A549 (cell line): Measurements from ENCODE around the gene POC1B. TPM values are rescaled to one million over a fixed set of nuclear protein-coding genes. Genes with fewer than 3 reads are reported as not detected.

Experiments used
- ATAC-seq, 2 experiments: fragments of 200-7000 bp in 1 of 2; fragments of >200 bp in 1 of 2; cut with Nextera tagmentation in 1 of 2; cut with Tn5 transposase in 1 of 2; 3 replicates each; pipeline versions ENCODE4 v1.8.0 to v1.9.1; 2018 to 2020; ENCODE audit warnings: mild to moderate bottlenecking in 1 of 2, moderate library complexity in 1 of 2
- CTCF ChIA-PET: fragments of 300-600 bp; sonication (Branson Sonifier 250); formaldehyde crosslinking; extraction: SDS; loops from one replicate; lab custom pipeline; 2021; ENCODE audit warnings: antibody characterized with exemption, inconsistent platforms; lab: Yijun Ruan, JAX
- POLR2A ChIA-PET: fragments of 350-600 bp; formaldehyde crosslinking; extraction: SDS; loops from one replicate; lab custom pipeline; 2021; ENCODE audit warnings: antibody characterized with exemption, inconsistent platforms; lab: Yijun Ruan, JAX
- DNase-seq, 2 experiments: peaks; one replicate each; pipeline versions ENCODE4 v3.0.0 to v3.0.0-alpha.2; 2011 to 2016; ENCODE audit warnings: low read depth in 1 of 2, low spot score in 1 of 2
- FAIRE-seq: peaks from 2 replicates; lab custom pipeline; 2011; peaks lifted over from hg19 to GRCh38; lab: Jason Lieb, UNC
- H3K27ac ChIP-seq, 2 experiments: fragments of >200 bp; sonication (Bioruptor Twin); formaldehyde crosslinking; 3 replicates each; pipeline ENCODE4 v1.5.1; 2016 to 2017
- H3K4me1 ChIP-seq: fragments of >200 bp; sonication (Bioruptor Twin); formaldehyde crosslinking; 3 replicates; pipeline ENCODE4 v1.6.1; 2016
- H3K4me2 ChIP-seq: fragments of >200 bp; sonication (Bioruptor Twin); formaldehyde crosslinking; 3 replicates; pipeline ENCODE4 v1.6.1; 2016
- H3K4me3 ChIP-seq: fragments of >200 bp; sonication (Bioruptor Twin); formaldehyde crosslinking; 3 replicates; pipeline ENCODE4 v1.5.1; 2016
- H3K9me3 ChIP-seq: fragments of >200 bp; sonication (Bioruptor Twin); formaldehyde crosslinking; 3 replicates; pipeline ENCODE4 v1.6.1; 2016
- BHLHE40 ChIP-seq: IDR thresholded peaks from 2 replicates; pipeline ENCODE4 v1.6.1; 2012; ENCODE audit warnings: low read depth, low read length, inconsistent platforms
- CBX8 ChIP-seq: fragments of 200-600 bp; sonication (generic); IDR thresholded peaks from 2 replicates; pipeline ENCODE4 v1.6.1; 2016
- EHF ChIP-seq: fragments of 250-450 bp; sonication (Bioruptor Pico); IDR thresholded peaks from 2 replicates; pipeline ENCODE4 v1.5.0; 2020; ENCODE audit warnings: mild to moderate bottlenecking
- EHMT2 ChIP-seq: fragments of 200-600 bp; sonication (generic); IDR thresholded peaks from 2 replicates; pipeline ENCODE4 v1.6.1; 2016; ENCODE audit warnings: antibody characterized with exemption, low read depth, mild to moderate bottlenecking, moderate library complexity
- ELK1 ChIP-seq: fragments of 150-350 bp; IDR thresholded peaks from 2 replicates; pipeline ENCODE4 v1.6.1; 2014; ENCODE audit warnings: low read depth, mild to moderate bottlenecking, low read length
- EP300 ChIP-seq, 2 experiments: fragments of >200 bp; sonication (Bioruptor Twin); formaldehyde crosslinking; IDR thresholded peaks; 2 replicates in 1 of 2; 3 replicates in 1 of 2; pipeline ENCODE4 v1.6.1; 2016 to 2017
- ESRRA ChIP-seq: fragments of 150-350 bp; IDR thresholded peaks from 2 replicates; pipeline ENCODE4 v1.6.1; 2014; ENCODE audit warnings: mild to moderate bottlenecking, low read length, borderline replicate concordance
- FOSB ChIP-seq: fragments of 250-450 bp; sonication (Bioruptor Pico); IDR thresholded peaks from 2 replicates; pipeline ENCODE4 v1.5.0; 2020; ENCODE audit warnings: mild to moderate bottlenecking, moderate library complexity
- FOSL2 ChIP-seq, 2 experiments: fragments of 450-650 bp in 1 of 2; fragments of >200 bp in 1 of 2; sonication (Bioruptor Twin) in 1 of 2; formaldehyde crosslinking; IDR thresholded peaks; 2 replicates each; pipeline versions ENCODE4 v1.5.0 to v1.6.1; 2016 to 2020; ENCODE audit warnings: mild to moderate bottlenecking in 1 of 2, moderate library complexity in 1 of 2
- HES2 ChIP-seq: fragments of >200 bp; sonication (Bioruptor Twin); formaldehyde crosslinking; IDR thresholded peaks from 2 replicates; pipeline ENCODE4 v1.6.1; 2016
- HEYL ChIP-seq: fragments of 250-450 bp; sonication (Bioruptor Pico); IDR thresholded peaks from 2 replicates; pipeline ENCODE4 v1.8.0; 2021; ENCODE audit warnings: mild to moderate bottlenecking, moderate library complexity
- HOXA7 ChIP-seq: fragments of 250-450 bp; sonication (Bioruptor Pico); IDR thresholded peaks from 2 replicates; pipeline ENCODE4 v1.5.0; 2020; ENCODE audit warnings: mild to moderate bottlenecking, moderate library complexity
- HOXB5 ChIP-seq: fragments of 250-450 bp; sonication (Bioruptor Pico); IDR thresholded peaks from 2 replicates; pipeline ENCODE4 v1.5.0; 2020; ENCODE audit warnings: mild to moderate bottlenecking, moderate library complexity
- JUN ChIP-seq, 2 experiments: fragments of >200 bp; sonication (Bioruptor Twin); formaldehyde crosslinking; IDR thresholded peaks; 2 replicates in 1 of 2; 3 replicates in 1 of 2; pipeline ENCODE4 v1.6.1; 2016 to 2017
- JUNB ChIP-seq: fragments of >200 bp; sonication (Bioruptor Twin); formaldehyde crosslinking; IDR thresholded peaks from 2 replicates; pipeline ENCODE4 v1.6.1; 2016
- KDM1A ChIP-seq: fragments of 200-600 bp; sonication (generic); IDR thresholded peaks from 2 replicates; pipeline ENCODE4 v1.6.1; 2016; ENCODE audit warnings: low read depth, mild to moderate bottlenecking
- KDM5A ChIP-seq: fragments of 200-600 bp; sonication (generic); IDR thresholded peaks from 2 replicates; pipeline ENCODE4 v1.6.1; 2016; ENCODE audit warnings: antibody characterized with exemption, mild to moderate bottlenecking
- MAX ChIP-seq: IDR thresholded peaks from 2 replicates; pipeline ENCODE4 v1.6.1; 2012
- MAZ ChIP-seq: fragments of 150-350 bp; IDR thresholded peaks from 2 replicates; pipeline ENCODE4 v1.6.1; 2014; ENCODE audit warnings: antibody characterized with exemption, low read depth, low read length, borderline replicate concordance
- MYC ChIP-seq: IDR thresholded peaks from 2 replicates; pipeline ENCODE4 v1.6.1; 2012; ENCODE audit warnings: mild to moderate bottlenecking, inconsistent platforms, low read length, improper control_type of control experiment, borderline replicate concordance
- NR3C1 ChIP-seq: fragments of >200 bp; sonication (Bioruptor Twin); formaldehyde crosslinking; IDR thresholded peaks from 3 replicates; pipeline ENCODE4 v1.6.1; 2017
- PBX3 ChIP-seq: IDR thresholded peaks from 2 replicates; pipeline ENCODE4 v1.6.1; 2012
- PHF8 ChIP-seq: fragments of 200-600 bp; sonication (generic); IDR thresholded peaks from 2 replicates; pipeline ENCODE4 v1.6.1; 2016; ENCODE audit warnings: low read depth, mild to moderate bottlenecking, antibody characterized with exemption, moderate library complexity, borderline replicate concordance
- POLR2AphosphoS2 ChIP-seq: conservative IDR thresholded peaks from 2 replicates; pipeline ENCODE4 v1.6.1; 2012; ENCODE audit warnings: low read length, improper control_type of control experiment, inconsistent platforms
- RARB ChIP-seq: fragments of 250-450 bp; sonication (Bioruptor Pico); IDR thresholded peaks from 2 replicates; pipeline ENCODE4 v1.8.0; 2021; ENCODE audit warnings: mild to moderate bottlenecking, moderate library complexity
- RCOR1 ChIP-seq: fragments of 150-350 bp; IDR thresholded peaks from 2 replicates; pipeline ENCODE4 v1.6.1; 2014; ENCODE audit warnings: antibody characterized with exemption, low read length, low read depth
- RFX5 ChIP-seq: fragments of 450-650 bp; IDR thresholded peaks from 2 replicates; pipeline ENCODE4 v1.7.1; 2014; ENCODE audit warnings: antibody characterized with exemption, mild to moderate bottlenecking, moderate library complexity
- RNF2 ChIP-seq: fragments of 200-600 bp; sonication (generic); IDR thresholded peaks from 2 replicates; pipeline ENCODE4 v1.6.1; 2016; ENCODE audit warnings: low read depth, mild to moderate bottlenecking, antibody characterized with exemption, moderate library complexity, borderline replicate concordance
- TFCP2L1 ChIP-seq: fragments of 250-450 bp; sonication (Bioruptor Pico); IDR thresholded peaks from 2 replicates; pipeline ENCODE4 v1.5.0; 2021; ENCODE audit warnings: mild to moderate bottlenecking
- TP53 ChIP-seq: fragments of 250-450 bp; sonication (Bioruptor Pico); IDR thresholded peaks from 2 replicates; pipeline ENCODE4 v1.5.0; 2021; ENCODE audit warnings: mild to moderate bottlenecking, moderate library complexity
- USF2 ChIP-seq: fragments of 450-650 bp; IDR thresholded peaks from 2 replicates; pipeline ENCODE4 v1.6.1; 2014; ENCODE audit warnings: antibody characterized with exemption
- ZC3H11A ChIP-seq: fragments of 450-650 bp; IDR thresholded peaks from 2 replicates; pipeline ENCODE4 v1.6.1; 2014; ENCODE audit warnings: antibody characterized with exemption, mild to moderate bottlenecking
- ZSCAN20 ChIP-seq: fragments of 250-450 bp; sonication (Bioruptor Pico); IDR thresholded peaks from 2 replicates; pipeline ENCODE4 v1.8.0; 2022; ENCODE audit warnings: mild to moderate bottlenecking, moderate library complexity
- WGBS: methylation state at CpG from one replicate; pipeline ENCODE4 v1.1.6; 2017; ENCODE audit errors: missing lambda C conversion rate; 5-methylcytosine and 5-hydroxymethylcytosine counted together
- polyA plus RNA-seq, 4 experiments: library from polyadenylated mRNA; depleted of rRNA in 3 of 4; stranded (reverse); fragments of >200 nt; fragmentation: RNase III in 1 of 4; extraction: RNeasy Plus Mini Kit Qiagen cat#74134 plus additional on column Dnase treatment in 1 of 4; gene quantifications; 2 replicates in 3 of 4; 3 replicates in 1 of 4; pipeline ENCODE4 v1.2.3, GENCODE V29; 2011 to 2017

The POC1B gene
- polyA plus RNA-seq, 2 of the 4 experiments (the other 2 are of a cell fraction), result 10.8 to 38.6 TPM

- TF ChIP-seq EP300 (IDR thresholded peaks at IDR 0.05), result no peak
- no peak for TF ChIP-seq FOSB (CRISPR knock-in tag)
- no peak for TF ChIP-seq TFCP2L1
- TF ChIP-seq HES2, result no peak
- no peak for TF ChIP-seq PBX3
- no peak for TF ChIP-seq CBX8
- no peak for TF ChIP-seq HOXB5 (CRISPR knock-in tag)
- TF ChIP-seq JUNB, result no peak
- TF ChIP-seq EHMT2, result no peak
- TF ChIP-seq KDM1A, result no peak
- TF ChIP-seq, all 56 proteins: peak for 0
Measured at GRCh38 chr12:89565002-89565401, 39.2 kb upstream of the POC1B start (continued).

GRCh38 chr12:89559753-89560152 is 33.9 kb upstream of the POC1B start:
- Histone ChIP-seq H3K4me1 (no peaks in the 10 kb centered on the region), H3K4me3 (no peak overlapping the region), H3K9me3 (no peaks in the 10 kb centered on the region), H3K27ac (no peak overlapping the region), H3K4me2 (no peak overlapping the region)
- TF ChIP-seq RFX5, result no peak
- TF ChIP-seq ELK1, result no peak
- no peak for TF ChIP-seq HOXB5 (CRISPR knock-in tag)
- no peak for TF ChIP-seq RARB (CRISPR knock-in tag)
- no peak for TF ChIP-seq MYC
- no peak for TF ChIP-seq ESRRA
- no peak for TF ChIP-seq FOSB (CRISPR knock-in tag)
- TF ChIP-seq EP300 (IDR thresholded peaks at IDR 0.05), result no peak
- TF ChIP-seq RCOR1, result no peak
- no peak for TF ChIP-seq POLR2AphosphoS2
- TF ChIP-seq EHF, result no peak
- TF ChIP-seq USF2, result no peak
- no peak for TF ChIP-seq EHMT2
- no peak for TF ChIP-seq ZSCAN20 (CRISPR knock-in tag)
- no peak for TF ChIP-seq MAX
- TF ChIP-seq TP53 (CRISPR knock-in tag), result no peak
- no peak for TF ChIP-seq CBX8
- TF ChIP-seq RNF2, result no peak
- TF ChIP-seq ZC3H11A, result no peak
- TF ChIP-seq TFCP2L1, result no peak
- ATAC-seq (no peak), FAIRE-seq (no peak), DNase-seq (no peak)
- 74% methylated on average over 10 of the region's 10 CpGs for WGBS
- CTCF ChIA-PET, result interaction anchor here (1.5 to 1.6 kb wide), 2 partner anchors 21 to 1385 kb away, joined by 3 read pairs; no protein-coding TSS in a partner anchor
- POLR2A ChIA-PET, result no interaction called here

- TF ChIP-seq JUN (IDR thresholded peaks at IDR 0.05) (no peak), EP300 (IDR thresholded peaks at IDR 0.05) (no peak), ESRRA (no peak), RCOR1 (no peak), PHF8 (no peak), BHLHE40 (no peak), HOXA7 (CRISPR knock-in tag) (no peak), RFX5 (no peak), HES2 (no peak), HEYL (CRISPR knock-in tag) (no peak), FOSL2 (IDR thresholded peaks at IDR 0.05) (no peak), FOSL2 (CRISPR knock-in tag; IDR thresholded peaks at IDR 0.05) (no peak), KDM5A (no peak), FOSB (CRISPR knock-in tag) (no peak), MAZ (no peak), NR3C1 (no peak)
- TF ChIP-seq, all 56 proteins: peak for 0
- DNase-seq (no peak), ATAC-seq (no peak), FAIRE-seq (no peak)
- WGBS, result 90% methylated on average over 2 of the region's 2 CpGs
- Histone ChIP-seq H3K4me2 (no peak overlapping the region), H3K4me3 (no peak overlapping the region), H3K4me1 (no peaks in the 10 kb centered on the region), H3K9me3 (no peaks in the 10 kb centered on the region), H3K27ac (no peak overlapping the region)
- ChIA-PET POLR2A (no interaction called here), CTCF (interaction anchor here (3.5 kb wide), 1 partner anchor 14 kb away, joined by 14 read pairs; no protein-coding TSS in a partner anchor)
Measured at GRCh38 chr12:89556976-89557375, 31.1 kb upstream of the POC1B start.
